ENCODE results near the gene LAMA2.

DNA sequence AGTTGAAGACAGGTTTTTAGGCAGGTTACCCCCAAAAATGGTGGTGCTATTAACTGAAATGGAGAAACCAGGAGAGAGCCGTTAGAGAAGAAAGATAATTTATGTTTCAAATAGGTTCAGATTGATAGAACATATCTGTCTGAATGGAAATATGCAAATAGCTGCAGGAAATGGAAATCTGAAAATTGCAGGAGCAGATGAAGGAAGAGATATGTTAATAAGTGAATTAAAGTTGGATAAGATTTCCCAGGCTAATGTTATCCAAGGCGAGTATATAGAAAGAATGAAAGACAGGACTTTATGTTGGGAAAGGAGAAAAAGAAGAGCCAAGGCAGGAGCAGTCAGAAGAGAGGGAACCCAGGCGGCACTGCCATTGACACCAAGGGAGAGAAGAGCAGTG, 461.4 kb downstream of the LAMA2 start:
- TF ChIP-seq EP300 (IDR thresholded peaks at IDR 0.05), result no peak
- TF ChIP-seq, protein P1, sequence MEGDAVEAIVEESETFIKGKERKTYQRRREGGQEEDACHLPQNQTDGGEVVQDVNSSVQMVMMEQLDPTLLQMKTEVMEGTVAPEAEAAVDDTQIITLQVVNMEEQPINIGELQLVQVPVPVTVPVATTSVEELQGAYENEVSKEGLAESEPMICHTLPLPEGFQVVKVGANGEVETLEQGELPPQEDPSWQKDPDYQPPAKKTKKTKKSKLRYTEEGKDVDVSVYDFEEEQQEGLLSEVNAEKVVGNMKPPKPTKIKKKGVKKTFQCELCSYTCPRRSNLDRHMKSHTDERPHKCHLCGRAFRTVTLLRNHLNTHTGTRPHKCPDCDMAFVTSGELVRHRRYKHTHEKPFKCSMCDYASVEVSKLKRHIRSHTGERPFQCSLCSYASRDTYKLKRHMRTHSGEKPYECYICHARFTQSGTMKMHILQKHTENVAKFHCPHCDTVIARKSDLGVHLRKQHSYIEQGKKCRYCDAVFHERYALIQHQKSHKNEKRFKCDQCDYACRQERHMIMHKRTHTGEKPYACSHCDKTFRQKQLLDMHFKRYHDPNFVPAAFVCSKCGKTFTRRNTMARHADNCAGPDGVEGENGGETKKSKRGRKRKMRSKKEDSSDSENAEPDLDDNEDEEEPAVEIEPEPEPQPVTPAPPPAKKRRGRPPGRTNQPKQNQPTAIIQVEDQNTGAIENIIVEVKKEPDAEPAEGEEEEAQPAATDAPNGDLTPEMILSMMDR (IDR thresholded peaks at IDR 0.05), result no peak
